Neutrophil (primary cell): Measurements from ENCODE around the gene MAPK11.

Experiments
- H3K27ac ChIP-seq: fragments of 200-600 bp; sonication (generic); 2 replicates; pipeline ENCODE4 v1.5.1; 2016; ENCODE audit warnings: mild to moderate bottlenecking, moderate library complexity
- H3K27me3 ChIP-seq: fragments of 200-600 bp; sonication (generic); 2 replicates; pipeline ENCODE4 v1.6.0; 2016; ENCODE audit warnings: mild to moderate bottlenecking
- H3K36me3 ChIP-seq: fragments of 200-600 bp; sonication (generic); 2 replicates; pipeline ENCODE4 v1.5.1; 2017
- H3K4me1 ChIP-seq, 2 experiments: fragments of 200-600 bp in 1 of 2; sonication (generic) in 1 of 2; 1 replicate in 1 of 2; 2 replicates in 1 of 2; pipeline versions ENCODE4 v1.5.1 to v1.6.1; 2013 to 2016; ENCODE audit warnings: low read depth in 1 of 2, low read length in 1 of 2, mild to moderate bottlenecking in 1 of 2, moderate library complexity in 1 of 2; ENCODE audit not compliant: control insufficient read depth in 1 of 2, insufficient read depth in 1 of 2
- H3K4me3 ChIP-seq, 2 experiments: fragments of 200-600 bp in 1 of 2; sonication (generic) in 1 of 2; 1 replicate in 1 of 2; 2 replicates in 1 of 2; pipeline ENCODE4 v1.5.1; 2013 to 2016; ENCODE audit warnings: low read depth in 1 of 2, low read length in 1 of 2, mild to moderate bottlenecking in 1 of 2, moderate library complexity in 1 of 2
- H3K9me3 ChIP-seq: fragments of 200-600 bp; sonication (generic); 2 replicates; pipeline ENCODE4 v1.5.1; 2016
- TF ChIP-seq, protein P1 (sequence below): fragments of 200-600 bp; sonication (generic); IDR thresholded peaks from 2 replicates; pipeline ENCODE4 v1.5.1; 2016; ENCODE audit warnings: antibody characterized with exemption

Gene MAPK11

DNA sequence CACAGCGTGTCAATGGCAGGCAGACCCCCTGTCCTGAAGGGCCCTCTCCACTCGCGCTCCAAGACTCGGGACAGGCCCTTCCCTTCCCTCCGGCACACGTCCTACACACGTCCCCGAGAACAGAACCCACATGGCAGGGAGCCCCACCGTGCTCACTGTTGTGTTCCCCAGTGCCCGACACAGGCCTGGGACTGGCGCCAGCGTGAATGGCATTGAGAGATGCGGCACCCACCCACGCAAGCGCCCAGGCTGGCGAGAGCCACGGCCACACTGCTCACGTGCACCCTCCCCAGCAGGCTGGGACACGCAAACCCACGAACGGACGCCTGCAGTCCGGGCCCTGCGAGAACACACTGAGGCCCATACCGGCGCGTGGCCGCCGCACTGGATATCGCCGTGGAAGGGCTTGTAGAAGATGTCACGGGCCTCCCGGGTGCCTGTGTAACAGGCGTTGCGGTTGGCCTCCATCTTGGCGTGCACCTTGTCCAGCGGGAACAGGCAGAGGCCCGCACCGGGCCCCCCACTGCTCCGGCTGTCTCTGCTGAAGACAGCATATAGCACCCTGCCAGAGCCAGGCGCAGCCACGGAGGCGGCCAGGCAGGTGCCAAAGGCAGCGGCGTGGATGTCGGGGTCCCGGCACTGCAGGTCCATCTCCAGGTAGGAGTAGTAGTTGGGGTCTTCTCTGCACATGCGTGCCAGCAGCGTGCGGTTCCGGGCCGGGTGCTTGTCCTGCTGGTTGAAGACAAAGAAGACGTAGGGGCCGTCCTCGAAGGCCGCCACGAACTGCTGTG is 19.2 kb upstream of the MAPK11 start:
- TF ChIP-seq, protein P1, sequence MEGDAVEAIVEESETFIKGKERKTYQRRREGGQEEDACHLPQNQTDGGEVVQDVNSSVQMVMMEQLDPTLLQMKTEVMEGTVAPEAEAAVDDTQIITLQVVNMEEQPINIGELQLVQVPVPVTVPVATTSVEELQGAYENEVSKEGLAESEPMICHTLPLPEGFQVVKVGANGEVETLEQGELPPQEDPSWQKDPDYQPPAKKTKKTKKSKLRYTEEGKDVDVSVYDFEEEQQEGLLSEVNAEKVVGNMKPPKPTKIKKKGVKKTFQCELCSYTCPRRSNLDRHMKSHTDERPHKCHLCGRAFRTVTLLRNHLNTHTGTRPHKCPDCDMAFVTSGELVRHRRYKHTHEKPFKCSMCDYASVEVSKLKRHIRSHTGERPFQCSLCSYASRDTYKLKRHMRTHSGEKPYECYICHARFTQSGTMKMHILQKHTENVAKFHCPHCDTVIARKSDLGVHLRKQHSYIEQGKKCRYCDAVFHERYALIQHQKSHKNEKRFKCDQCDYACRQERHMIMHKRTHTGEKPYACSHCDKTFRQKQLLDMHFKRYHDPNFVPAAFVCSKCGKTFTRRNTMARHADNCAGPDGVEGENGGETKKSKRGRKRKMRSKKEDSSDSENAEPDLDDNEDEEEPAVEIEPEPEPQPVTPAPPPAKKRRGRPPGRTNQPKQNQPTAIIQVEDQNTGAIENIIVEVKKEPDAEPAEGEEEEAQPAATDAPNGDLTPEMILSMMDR = no peak
- H3K27ac ChIP-seq = no peak overlapping the region
- no peaks in the 10 kb centered on the region for H3K36me3 ChIP-seq
- H3K27me3 ChIP-seq = peaks cover 39% of the 10 kb centered on the region
- H3K4me3 ChIP-seq = no peak overlapping the region
- no peaks in the 10 kb centered on the region for H3K4me1 ChIP-seq
- no peaks in the 10 kb centered on the region for H3K9me3 ChIP-seq

DNA sequence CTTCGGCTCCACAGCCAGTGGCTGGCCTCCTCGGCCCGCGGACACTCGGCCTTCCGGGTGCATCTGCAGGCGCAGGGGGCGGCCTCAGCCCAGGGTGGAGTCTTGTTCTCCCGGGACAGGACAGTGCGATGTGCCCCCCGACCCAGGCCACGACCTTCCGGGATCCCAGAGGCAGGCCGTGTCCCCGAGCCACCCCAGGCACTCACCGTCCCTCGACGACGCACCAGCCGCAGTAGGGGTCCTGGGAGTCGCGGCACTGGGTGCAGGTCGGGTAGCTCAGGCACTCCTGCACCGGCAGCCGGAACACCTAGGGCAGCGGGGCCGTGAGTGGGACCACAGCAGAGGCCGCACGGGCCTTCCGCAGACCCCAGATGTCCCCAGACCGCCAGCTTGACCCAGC is 17.6 kb upstream of the MAPK11 start:
- Histone ChIP-seq H3K27ac (no peak overlapping the region), H3K36me3 (no peaks in the 10 kb centered on the region), H3K9me3 (no peaks in the 10 kb centered on the region), H3K27me3 (peaks cover 23% of the 10 kb centered on the region), H3K4me3 (no peak overlapping the region), H3K4me1 (no peaks in the 10 kb centered on the region)
- TF ChIP-seq, protein P1 = no peak

DNA sequence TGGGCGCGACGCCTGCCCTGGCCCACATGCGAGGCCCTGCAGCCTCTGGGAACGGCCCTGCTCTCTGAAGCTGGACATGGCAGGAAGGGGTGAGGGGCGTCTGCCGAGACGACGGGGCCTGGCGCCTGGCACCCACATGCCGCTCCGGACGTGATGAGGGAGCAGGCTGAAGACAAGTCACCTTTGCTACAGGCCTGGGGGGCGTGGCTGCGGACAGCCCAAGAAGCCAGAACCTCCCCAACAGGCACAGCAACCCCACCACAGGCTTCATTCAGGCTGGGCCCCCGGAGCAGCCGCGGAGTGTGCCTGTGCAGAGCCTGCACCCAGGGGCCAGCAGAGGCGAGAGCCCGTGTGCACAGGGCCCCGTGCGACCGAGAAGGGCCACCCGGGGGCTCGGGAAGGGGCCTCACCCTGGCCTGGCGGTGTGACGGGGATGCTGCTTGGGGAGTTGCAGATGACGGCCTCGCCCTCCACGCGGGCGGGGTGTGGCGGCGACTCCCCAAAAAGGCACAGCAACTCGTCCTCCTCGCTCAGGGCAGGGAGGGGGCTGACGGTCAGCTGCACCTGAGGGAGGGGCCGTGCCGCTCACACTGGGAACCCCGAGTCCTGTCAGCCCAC is 16.6 kb upstream of the MAPK11 start:
- no peaks in the 10 kb centered on the region for H3K9me3 ChIP-seq
- TF ChIP-seq, protein P1 = no peak
- H3K27me3 ChIP-seq = peaks cover 14% of the 10 kb centered on the region
- H3K4me1 ChIP-seq = no peaks in the 10 kb centered on the region
- no peak overlapping the region for H3K4me3 ChIP-seq
- H3K27ac ChIP-seq = no peak overlapping the region
- no peaks in the 10 kb centered on the region for H3K36me3 ChIP-seq

DNA sequence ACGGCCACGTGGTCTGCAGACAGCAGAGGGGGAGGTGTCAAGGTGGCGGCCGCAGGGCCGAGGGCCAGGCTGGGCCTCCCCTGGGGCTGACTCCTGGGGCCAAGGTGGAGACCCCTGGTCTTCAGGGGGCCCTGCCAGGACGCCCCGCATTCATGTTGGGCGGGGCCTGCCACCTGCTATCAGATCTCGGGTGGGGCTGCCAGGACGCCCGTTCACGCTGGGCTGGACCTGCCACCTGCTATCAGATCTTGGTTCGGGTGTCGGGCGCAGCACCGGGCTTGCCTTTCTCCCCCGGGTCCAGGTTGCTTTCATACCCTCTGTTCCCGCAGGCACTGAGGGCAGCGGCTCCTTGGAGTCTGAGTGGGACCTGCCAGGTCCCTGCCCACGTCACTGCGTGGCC is 16.1 kb upstream of the MAPK11 start:
- Histone ChIP-seq H3K4me1 (no peaks in the 10 kb centered on the region), H3K27ac (no peak overlapping the region), H3K36me3 (no peaks in the 10 kb centered on the region), H3K27me3 (peaks cover 9% of the 10 kb centered on the region), H3K4me3 (no peak overlapping the region), H3K9me3 (no peaks in the 10 kb centered on the region)
- TF ChIP-seq, protein P1 = no peak

DNA sequence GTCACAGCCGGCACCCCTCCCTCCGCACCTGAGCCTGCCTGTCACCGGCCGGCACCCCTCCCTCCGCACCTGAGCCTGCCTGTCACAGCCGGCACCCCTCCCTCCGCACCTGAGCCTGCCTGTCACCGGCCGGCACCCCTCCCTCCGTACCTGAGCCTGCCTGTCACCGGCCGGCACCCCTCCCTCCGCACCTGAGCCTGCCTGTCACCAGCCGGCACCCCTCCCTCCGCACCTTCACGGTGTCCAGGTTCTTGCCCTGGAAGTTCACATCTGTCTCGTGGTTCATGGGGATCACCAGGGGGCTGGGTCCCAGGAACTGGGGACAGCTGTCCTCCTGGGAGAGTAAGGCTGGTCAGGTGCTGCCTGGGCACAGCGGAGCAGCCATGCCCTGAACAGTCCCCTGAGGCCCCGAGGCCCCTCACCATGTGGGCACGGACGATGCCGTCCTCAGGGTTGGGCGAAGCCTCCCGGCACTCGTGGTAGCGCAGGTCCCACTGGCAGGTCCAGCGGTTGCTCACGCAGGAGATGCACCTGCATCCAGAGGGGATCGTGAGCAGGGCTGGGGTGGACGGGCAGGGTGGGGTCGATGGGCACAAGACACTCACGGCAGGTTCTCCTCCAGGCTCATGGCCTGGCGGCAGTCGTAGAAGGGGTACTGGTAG is 15.5 kb upstream of the MAPK11 start:
- H3K9me3 ChIP-seq = no peaks in the 10 kb centered on the region
- H3K4me1 ChIP-seq = no peaks in the 10 kb centered on the region
- no peak overlapping the region for H3K4me3 ChIP-seq
- H3K27ac ChIP-seq = no peak overlapping the region
- H3K27me3 ChIP-seq = peaks cover 3% of the 10 kb centered on the region
- H3K36me3 ChIP-seq = no peaks in the 10 kb centered on the region
- TF ChIP-seq, protein P1 = no peak
